ENCODE measurements around the gene CTDSPL. TPM values are rescaled to one million over a fixed set of nuclear protein-coding genes. Genes with fewer than 3 reads are reported as not detected.
A peak's percentile ranks its signal among the peaks of the same experiment; 100 is the strongest.
"Not testable (repeated sequence)": the region's sequence is repeated elsewhere in the genome, so short reads cannot be mapped to it uniquely, and the experiment has no call there.

CTDSPL gene
- total RNA-seq, 1 donor from 2014 or later = 107 TPM

DNA sequence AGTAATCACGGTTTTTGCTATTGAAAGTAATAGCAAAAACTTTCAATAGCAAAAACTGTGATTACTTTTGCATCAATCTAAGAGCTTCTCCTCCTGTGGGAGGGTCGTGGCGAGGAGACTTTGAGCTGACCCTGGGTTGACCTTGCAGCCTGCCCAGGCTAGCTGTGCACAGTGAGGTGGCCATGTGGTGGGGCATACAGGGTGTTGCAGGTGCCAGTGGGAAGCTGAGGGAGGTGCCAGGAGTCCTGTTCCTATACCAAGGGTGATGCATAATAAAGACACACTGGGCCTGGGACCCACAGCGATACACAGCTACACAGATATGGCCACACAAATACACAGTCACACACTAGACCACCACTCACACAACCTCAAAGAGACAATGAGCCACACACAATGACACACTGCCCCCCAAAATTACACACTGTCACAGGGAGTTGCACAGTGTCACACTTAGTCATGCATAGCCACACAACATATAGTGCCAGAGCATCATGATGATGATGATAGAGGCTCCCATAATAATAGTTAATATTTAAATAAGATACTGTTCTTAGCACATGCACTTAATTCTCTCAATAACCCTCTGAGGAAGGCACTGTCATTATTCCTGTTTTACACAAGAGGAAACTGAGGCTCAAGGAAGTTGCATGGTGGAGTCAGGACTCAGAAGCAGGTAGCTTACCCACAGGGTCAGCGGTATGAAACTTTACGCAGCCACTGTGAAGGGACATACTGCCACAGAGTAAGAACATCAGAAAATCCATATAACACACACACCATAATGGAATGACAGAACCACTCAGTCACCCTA lies 161.4 kb downstream of the CTDSPL start:
- no peak for DNase-seq

DNA sequence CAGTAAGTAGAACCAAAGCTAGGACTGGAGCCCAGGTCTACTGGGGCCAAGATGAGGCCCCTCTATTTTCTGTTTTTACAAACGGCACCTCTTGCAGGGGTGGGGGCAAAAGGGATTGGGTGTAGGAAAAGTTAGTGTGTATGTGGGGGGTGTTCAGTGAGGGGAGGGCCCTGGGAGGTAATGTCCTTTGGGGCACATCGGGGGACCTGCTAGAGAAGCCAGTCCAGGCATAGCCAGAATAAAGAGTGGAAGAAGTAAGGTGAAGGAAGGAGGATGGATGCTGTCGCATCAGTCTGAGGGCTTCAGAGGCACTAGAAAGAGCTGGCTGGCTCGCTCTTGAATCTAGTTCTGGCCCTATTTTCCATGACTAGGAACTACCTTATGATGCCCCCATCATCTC lies 165.2 kb downstream of the CTDSPL start:
- no peak for DNase-seq

DNA sequence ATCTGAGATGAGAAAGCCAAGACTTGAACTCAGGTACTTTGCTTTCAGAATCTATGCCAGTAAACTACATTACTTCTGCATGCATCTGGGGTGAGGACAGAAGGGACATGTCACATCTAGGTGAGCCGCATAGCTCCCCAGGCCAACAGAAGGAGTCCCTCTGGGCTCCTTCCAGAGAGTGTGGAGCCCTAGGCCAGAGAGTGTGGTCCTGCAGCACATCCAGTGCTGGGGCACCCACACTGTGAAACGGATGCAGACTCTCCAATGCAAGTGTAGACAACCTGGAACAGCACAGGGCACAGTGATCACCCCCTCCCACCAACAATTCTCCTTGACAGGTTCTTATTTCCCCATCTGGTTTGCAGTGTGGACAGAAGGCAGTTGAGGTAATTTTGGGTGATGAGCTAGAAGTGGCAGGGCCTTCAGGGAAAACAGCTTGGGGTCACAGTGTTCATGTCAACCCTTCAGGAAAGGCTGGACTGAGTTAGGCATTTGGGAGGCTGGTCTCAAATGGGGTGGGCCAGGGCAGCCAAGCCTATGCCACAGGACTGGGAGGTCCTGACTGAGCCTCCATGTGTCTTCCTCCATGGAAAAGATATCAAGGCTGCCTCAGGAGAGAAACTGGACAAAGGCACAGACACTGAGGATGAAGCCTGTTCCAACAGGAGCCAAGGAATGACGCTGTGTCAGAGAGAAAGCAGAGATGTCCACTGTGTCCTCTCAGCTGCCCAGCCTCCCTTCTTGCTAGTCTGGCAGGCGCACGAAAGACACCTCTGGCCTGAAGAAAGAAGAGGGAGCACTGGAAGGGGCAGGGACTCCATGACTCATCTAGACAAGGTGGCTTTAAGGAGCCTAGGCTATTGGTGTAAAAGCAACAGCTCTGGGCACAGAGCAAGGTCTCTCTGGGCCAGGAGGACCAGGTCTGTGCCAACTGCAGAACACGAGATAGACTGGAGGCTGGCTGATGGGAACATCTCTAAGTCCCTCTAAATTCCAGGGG lies 166.1 kb downstream of the CTDSPL start:
- no peak for DNase-seq

DNA sequence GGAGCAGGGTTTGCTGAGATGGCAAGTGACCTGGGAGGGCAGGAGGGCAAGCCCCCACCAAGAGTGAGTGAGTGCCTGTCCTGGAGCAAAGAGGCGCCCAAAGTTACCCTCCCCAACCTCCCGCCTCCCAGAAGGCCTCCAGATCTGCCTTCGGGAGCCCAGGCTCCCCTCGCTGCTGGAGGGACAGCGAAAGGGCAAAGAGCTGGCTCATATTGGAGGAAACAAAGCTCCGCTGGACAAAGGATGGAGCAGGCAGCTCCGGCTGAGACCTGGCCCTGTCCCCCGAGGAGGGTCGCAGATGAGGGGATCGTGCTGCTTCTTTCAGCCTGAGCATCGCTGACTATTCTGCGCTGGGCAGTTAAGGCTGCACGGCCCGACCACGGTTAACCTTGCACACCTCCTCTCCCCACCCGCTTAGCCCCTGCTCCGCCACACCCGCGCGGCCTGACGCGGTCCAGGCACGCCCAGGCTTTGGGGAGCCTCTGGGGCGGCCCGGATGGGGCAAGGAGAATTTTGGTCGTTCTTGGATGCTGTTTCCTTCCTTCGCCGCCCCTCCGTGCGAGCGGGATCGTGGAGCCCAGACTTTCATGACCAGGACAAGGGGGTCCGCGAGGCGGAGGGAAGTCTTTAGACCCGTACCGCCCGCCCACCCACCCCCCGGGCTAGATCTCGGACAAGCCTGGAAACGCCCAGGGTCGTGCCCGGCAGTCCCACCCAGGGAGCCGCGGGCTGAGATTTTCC lies 167.1 kb downstream of the CTDSPL start:
- no peak for DNase-seq

DNA sequence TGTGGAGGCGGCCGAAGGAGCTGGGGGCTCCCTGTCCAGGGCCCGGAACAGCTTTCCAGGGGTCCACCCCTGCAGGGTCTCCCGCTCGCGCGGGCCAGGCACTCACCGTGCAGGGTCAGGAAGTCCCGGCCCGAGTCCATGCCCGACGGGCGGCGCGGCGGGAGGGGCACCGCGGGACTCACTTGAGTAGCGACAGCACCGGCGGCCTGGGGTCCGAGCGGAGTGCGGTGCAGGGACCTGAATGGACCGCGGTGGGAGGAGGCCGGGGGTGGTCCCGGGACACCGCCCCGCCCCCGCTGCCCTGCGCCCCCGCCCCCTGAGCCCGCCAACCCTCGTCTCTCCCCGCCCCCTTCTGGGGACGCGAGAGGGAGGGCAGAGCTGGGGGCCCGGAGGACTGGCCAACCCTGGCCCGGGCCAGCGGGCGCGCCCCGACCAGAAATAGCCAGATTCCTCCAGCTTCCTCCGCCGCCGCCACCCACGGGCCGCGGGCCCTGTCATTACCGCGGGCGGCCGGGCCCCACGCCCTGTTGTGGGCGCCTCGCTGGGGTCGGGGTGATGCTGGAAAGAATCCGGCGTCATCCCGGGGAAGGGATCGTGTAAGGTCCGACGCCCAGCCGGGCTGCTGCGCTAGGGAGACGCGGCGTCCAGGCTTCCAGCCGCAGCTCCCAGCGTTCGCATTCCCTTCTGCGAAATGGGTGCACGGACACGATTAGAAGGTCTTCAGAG lies 167.9 kb downstream of the CTDSPL start, which contains the start of gene PLCD1:
TSS of gene PLCD1 (minus strand) at position 243 of the 726 bp plus-strand sequence. CDS start at position 140, 103 bp downstream.
- DNase-seq = peak; percentile 50

DNA sequence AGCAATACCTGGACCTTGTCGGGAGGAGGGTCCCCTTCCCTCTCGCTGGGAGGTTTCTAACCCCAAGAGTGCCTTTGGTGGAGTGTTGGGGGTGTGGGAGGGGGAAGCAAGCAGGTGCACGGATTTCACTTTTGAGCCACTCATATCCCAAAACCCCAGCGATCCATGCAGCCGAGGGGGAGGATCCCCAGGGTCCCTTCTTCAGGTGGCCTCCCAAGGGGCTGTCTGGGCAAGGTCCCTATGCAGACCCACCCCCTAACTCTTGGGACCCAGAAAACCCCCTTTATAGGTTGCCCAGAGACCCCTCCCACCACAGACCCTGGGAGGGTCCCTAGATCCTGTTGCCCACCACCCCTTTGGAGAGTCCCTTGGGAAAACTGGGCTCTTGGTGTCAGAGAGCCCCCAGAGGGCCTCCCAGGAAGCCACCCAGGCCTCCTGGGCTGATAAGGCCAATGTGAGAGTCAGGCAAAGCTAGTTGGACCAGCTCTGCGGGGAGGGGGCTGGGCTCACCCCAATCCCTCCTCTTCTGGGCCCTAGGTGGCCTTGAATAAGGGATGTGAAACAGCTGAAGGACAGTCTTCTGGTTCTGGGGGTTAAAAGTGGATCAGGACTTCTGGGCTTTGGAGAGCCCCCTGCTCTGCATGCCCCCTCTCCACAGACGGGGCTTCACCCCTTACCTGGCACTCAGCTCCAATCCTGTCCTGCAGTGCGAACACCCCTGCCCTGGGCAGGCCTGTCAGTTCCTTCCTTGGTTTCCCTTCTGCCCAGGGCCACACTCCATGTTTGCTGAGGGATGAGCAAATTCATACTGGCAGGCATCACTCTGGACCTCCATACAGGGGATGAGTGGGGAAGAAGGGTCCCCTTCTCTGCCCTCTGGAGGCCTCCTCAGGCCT lies 168.7 kb downstream of the CTDSPL start:
- no peak for DNase-seq

DNA sequence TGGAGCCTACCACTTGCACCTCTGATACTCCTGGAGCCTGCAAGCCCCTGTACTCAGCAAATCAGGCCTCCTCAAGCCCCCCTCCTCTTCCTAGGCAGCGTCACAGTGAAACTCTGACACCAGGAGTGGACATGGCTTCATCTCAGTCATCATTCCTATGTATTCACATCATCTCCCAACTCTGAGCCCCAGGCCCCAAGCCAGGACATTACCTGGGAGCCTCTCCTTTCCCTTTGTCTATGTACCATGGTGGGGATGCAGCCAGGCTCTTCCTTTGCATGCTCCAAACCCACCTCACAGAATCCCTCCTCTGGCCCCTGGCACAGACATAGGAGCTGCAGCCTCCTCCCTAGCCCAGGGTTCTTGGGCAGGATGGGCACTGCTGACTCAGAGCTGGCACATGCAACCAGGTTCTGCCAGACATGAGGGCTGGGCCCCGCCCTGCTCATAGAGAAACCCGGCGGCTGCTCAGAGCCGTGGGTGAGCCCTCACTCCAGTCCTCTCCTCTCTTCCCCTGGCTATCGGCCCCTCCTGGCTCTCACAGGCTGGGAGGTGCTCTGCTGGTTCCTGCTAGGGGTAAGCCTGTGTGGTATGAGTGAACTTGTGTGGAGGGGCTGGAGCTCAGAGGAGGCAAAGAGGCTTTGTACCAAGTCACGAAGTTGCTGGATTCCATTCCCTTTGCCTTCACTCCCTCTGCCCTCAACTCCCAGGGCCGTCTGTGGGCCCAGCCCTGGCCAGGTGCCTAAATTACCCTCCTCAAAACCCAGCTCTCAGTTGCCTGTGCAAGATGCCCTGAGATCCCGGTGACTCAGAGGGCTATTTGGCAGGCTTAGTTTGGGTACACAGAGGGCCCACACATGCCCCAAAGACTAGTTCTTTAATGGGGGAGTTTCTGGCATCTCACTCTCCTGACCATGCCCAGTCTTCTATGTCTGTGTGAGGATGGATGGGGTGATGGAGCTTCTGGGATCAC lies 169.6 kb downstream of the CTDSPL start:
- peak; percentile 23 for DNase-seq

DNA sequence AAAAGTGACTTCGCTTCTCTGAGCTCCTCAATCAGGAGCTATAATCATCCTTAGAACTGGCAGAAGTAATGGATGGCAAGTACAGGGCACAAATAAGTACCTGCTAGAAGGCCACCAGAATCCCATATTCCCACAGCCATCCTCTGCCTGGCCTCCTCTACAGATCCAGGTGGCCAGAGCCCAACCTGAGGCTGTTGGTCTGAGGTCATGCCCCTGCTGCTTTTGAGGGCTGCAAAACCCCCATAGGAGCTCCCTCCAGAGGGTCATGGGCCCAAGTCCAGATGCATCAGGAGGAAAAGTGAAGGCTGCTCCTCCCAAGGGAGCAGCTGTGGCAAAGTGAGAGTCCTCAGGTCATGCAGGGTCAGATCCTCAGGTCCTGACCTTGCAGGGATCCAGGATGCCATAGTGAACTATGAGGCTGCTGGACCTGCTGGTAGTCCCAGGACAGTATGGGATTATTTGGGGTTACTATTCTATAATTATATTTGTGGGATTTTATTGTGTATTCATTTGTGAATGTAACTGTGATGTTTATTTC lies 170.7 kb downstream of the CTDSPL start:
- DNase-seq = no peak

DNA sequence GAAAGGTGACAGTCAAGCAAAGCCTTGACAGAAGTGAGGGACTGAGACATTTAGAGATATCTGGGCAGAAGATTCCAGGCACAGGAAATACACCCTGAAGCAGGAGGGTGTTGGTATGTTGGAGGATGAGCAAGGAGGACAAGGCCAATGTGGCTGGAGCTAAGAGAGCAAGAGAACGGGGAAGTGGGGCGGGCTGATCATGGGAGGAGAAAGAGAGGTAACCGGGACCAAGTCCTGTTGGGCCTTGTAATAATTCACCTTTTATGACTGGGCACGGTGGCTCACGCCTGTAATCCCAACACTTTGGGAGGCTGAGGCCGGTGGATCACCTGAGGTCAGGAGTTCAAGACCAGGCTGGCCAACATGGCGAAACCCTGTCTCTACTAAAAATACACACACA lies 171.9 kb downstream of the CTDSPL start:
- not testable (repeated sequence) for DNase-seq

Other genes starting within 250 kb of the CTDSPL start
- gene VILL, start 128.9 kb downstream of the CTDSPL start, total RNA-seq = 8.0 and 8.7 TPM in 2 replicates
- gene PLCD1, start 167.8 kb downstream of the CTDSPL start, total RNA-seq = 19.7 and 20.4 TPM in 2 replicates
- under 0.01 TPM in 1 of 2 replicates, not detected in the other for gene DLEC1, start 177.3 kb downstream of the CTDSPL start, total RNA-seq

Measured in dermis blood vessel endothelial cell (primary cell).